ENCODE measurements around the gene RNF40.

Gene RNF40

GRCh38 chr16:30779596-30779995, 17.5 kb downstream of the RNF40 start:
- Histone ChIP-seq H3K36me3 (replicated peaks; ENCODE audit: insufficient read depth, low read length) (no peaks in the 10 kb centered on the region), H3K4me1 (ENCODE audit: low read length) (no peaks in the 10 kb centered on the region), H3K9me3 (replicated peaks; ENCODE audit: insufficient read depth, low read length) (no peaks in the 10 kb centered on the region), H3K4me2 (ENCODE audit: low read depth, low read length) (no peak overlapping the region), H3K4me3 (ENCODE audit: low read length) (no peak overlapping the region), H3K27ac (ENCODE audit: low read length) (no peak overlapping the region), H3K27me3 (replicated peaks; ENCODE audit: insufficient read depth, low read length) (no peaks in the 10 kb centered on the region), H3K9ac (ENCODE audit: low read length) (no peak overlapping the region), H4K20me1 (ENCODE audit: insufficient read depth, low read length) (no peaks in the 10 kb centered on the region), H3F3A (ENCODE audit: insufficient read depth, low read length) (no peaks in the 10 kb centered on the region), H3K9me2 (replicated peaks; ENCODE audit: insufficient read depth, low read length) (no peaks in the 10 kb centered on the region), H3K79me2 (ENCODE audit: low read length) (no peaks in the 10 kb centered on the region), H2AFZ (ENCODE audit: low read length) (no peak overlapping the region)
- no peak for DNase-seq
- no peak for TF ChIP-seq EZH2 (optimal IDR thresholded peaks at IDR 0.05; ENCODE audit: low read depth, low read length)
- no peak for TF ChIP-seq CTCF (IDR thresholded peaks at IDR 0.05; ENCODE audit: low read length)
- no peak for TF ChIP-seq EZH2phosphoT487 (IDR thresholded peaks at IDR 0.05; ENCODE audit: low read length)

GRCh38 chr16:30780021-30780420, 17.9 kb downstream of the RNF40 start:
- Histone ChIP-seq H3F3A (ENCODE audit: insufficient read depth, low read length) (no peaks in the 10 kb centered on the region), H3K9me3 (replicated peaks; ENCODE audit: insufficient read depth, low read length) (no peaks in the 10 kb centered on the region), H3K4me2 (ENCODE audit: low read depth, low read length) (no peak overlapping the region), H3K27ac (ENCODE audit: low read length) (no peak overlapping the region), H3K36me3 (replicated peaks; ENCODE audit: insufficient read depth, low read length) (no peaks in the 10 kb centered on the region), H3K4me3 (ENCODE audit: low read length) (no peak overlapping the region), H3K9ac (ENCODE audit: low read length) (no peak overlapping the region), H4K20me1 (ENCODE audit: insufficient read depth, low read length) (no peaks in the 10 kb centered on the region), H3K79me2 (ENCODE audit: low read length) (no peaks in the 10 kb centered on the region), H3K4me1 (ENCODE audit: low read length) (no peaks in the 10 kb centered on the region), H2AFZ (ENCODE audit: low read length) (no peak overlapping the region), H3K27me3 (replicated peaks; ENCODE audit: insufficient read depth, low read length) (no peaks in the 10 kb centered on the region), H3K9me2 (replicated peaks; ENCODE audit: insufficient read depth, low read length) (no peaks in the 10 kb centered on the region)
- TF ChIP-seq CTCF (IDR thresholded peaks at IDR 0.05; ENCODE audit: low read length) (no peak), EZH2 (optimal IDR thresholded peaks at IDR 0.05; ENCODE audit: low read depth, low read length) (no peak), EZH2phosphoT487 (IDR thresholded peaks at IDR 0.05; ENCODE audit: low read length) (no peak)
- no peak for DNase-seq

GRCh38 chr16:30780549-30780948, 18.4 kb downstream of the RNF40 start:
- no peak overlapping the region for H3K4me2 ChIP-seq (ENCODE audit: low read depth, low read length)
- no peak overlapping the region for H3K4me3 ChIP-seq (ENCODE audit: low read length)
- H4K20me1 ChIP-seq (ENCODE audit: insufficient read depth, low read length), result no peaks in the 10 kb centered on the region
- H2AFZ ChIP-seq (ENCODE audit: low read length), result no peak overlapping the region
- H3K27me3 ChIP-seq (replicated peaks; ENCODE audit: insufficient read depth, low read length), result no peaks in the 10 kb centered on the region
- H3K9me2 ChIP-seq (replicated peaks; ENCODE audit: insufficient read depth, low read length), result no peaks in the 10 kb centered on the region
- DNase-seq, result no peak
- H3K79me2 ChIP-seq (ENCODE audit: low read length), result no peaks in the 10 kb centered on the region
- no peaks in the 10 kb centered on the region for H3K9me3 ChIP-seq (replicated peaks; ENCODE audit: insufficient read depth, low read length)
- no peak overlapping the region for H3K27ac ChIP-seq (ENCODE audit: low read length)
- no peaks in the 10 kb centered on the region for H3K4me1 ChIP-seq (ENCODE audit: low read length)
- no peak overlapping the region for H3K9ac ChIP-seq (ENCODE audit: low read length)
- no peaks in the 10 kb centered on the region for H3K36me3 ChIP-seq (replicated peaks; ENCODE audit: insufficient read depth, low read length)
- TF ChIP-seq EZH2phosphoT487 (IDR thresholded peaks at IDR 0.05; ENCODE audit: low read length) (no peak), CTCF (IDR thresholded peaks at IDR 0.05; ENCODE audit: low read length) (no peak), EZH2 (optimal IDR thresholded peaks at IDR 0.05; ENCODE audit: low read depth, low read length) (no peak)
- H3F3A ChIP-seq (ENCODE audit: insufficient read depth, low read length), result no peaks in the 10 kb centered on the region

Measured in MM.1S (cell line).